RKO (cell line): ENCODE data around the gene CFAP73.
A peak's percentile ranks its signal among the peaks of the same experiment; 100 is the strongest.

ENCODE experiments used
- DNase-seq: peaks from one replicate; pipeline ENCODE4 v3.0.0-alpha.2; 2016; ENCODE audit warnings: low spot score

CFAP73 gene

GRCh38 chr12:113149361-113150150, at the start of gene CFAP73:
CFAP73 (plus strand) TSS chr12:113149724; CDS start chr12:113149858, 134 bp downstream.
- no peak for DNase-seq

- no peak for DNase-seq
These were observed 49.8 kb upstream of the CFAP73 start for GRCh38 chr12:113099764-113100163.

GRCh38 chr12:113101751-113102150, 47.8 kb upstream of the CFAP73 start:
- DNase-seq = no peak

GRCh38 chr12:113102811-113103210, 46.7 kb upstream of the CFAP73 start:
- no peak for DNase-seq

- DNase-seq = no peak
These were observed 45.6 kb upstream of the CFAP73 start for GRCh38 chr12:113103756-113104450.

- no peak for DNase-seq
These were observed 44.5 kb upstream of the CFAP73 start for GRCh38 chr12:113104953-113105510.

- no peak for DNase-seq
These were observed 43.8 kb upstream of the CFAP73 start for GRCh38 chr12:113105606-113106271.

GRCh38 chr12:113106361-113106760, 43.2 kb upstream of the CFAP73 start:
- DNase-seq = no peak

GRCh38 chr12:113108308-113108707, 41.2 kb upstream of the CFAP73 start:
- DNase-seq = no peak

- DNase-seq = no peak
These were observed 40.2 kb upstream of the CFAP73 start for GRCh38 chr12:113109360-113109759.

GRCh38 chr12:113109872-113110599, 39.5 kb upstream of the CFAP73 start:
- no peak for DNase-seq

GRCh38 chr12:113111247-113111646, 38.3 kb upstream of the CFAP73 start:
- no peak for DNase-seq

GRCh38 chr12:113112043-113112899, 37.3 kb upstream of the CFAP73 start:
- no peak for DNase-seq

- DNase-seq = no peak
These were observed 36.1 kb upstream of the CFAP73 start for GRCh38 chr12:113113397-113113796.

GRCh38 chr12:113114447-113115178, 34.9 kb upstream of the CFAP73 start:
- DNase-seq = no peak

GRCh38 chr12:113115455-113116126, 33.9 kb upstream of the CFAP73 start:
- no peak for DNase-seq

GRCh38 chr12:113116875-113117274, 32.6 kb upstream of the CFAP73 start:
- no peak for DNase-seq

GRCh38 chr12:113117684-113118083, 31.8 kb upstream of the CFAP73 start:
- peak; percentile 47 for DNase-seq

- no peak for DNase-seq
These were observed 31.4 kb upstream of the CFAP73 start for GRCh38 chr12:113118142-113118541.
